HepG2 (cell line): ENCODE results near the gene RB1. TPM values are rescaled to one million over a fixed set of nuclear protein-coding genes. Genes with fewer than 3 reads are reported as not detected.

Experiments
- CEBPG ChIP-seq: IDR thresholded peaks from 2 replicates; pipeline ENCODE4 v1.6.1; 2016
- CSRNP2 ChIP-seq: sonication (generic); formaldehyde crosslinking; conservative IDR thresholded peaks from 2 replicates; pipeline ENCODE4 v1.8.0; 2022; ENCODE audit warnings: low read depth, missing genetic modification reagents
- EP300 ChIP-seq, 3 experiments: sonication (generic) in 1 of 3; formaldehyde crosslinking in 1 of 3; IDR thresholded peaks; 2 replicates each; pipeline versions ENCODE4 v1.5.1 to v1.6.1; 2011 to 2020; ENCODE audit warnings: low read depth in 2 of 3, low read length in 2 of 3, borderline replicate concordance in 1 of 3, improper control_type of control experiment in 1 of 3, mild to moderate bottlenecking in 1 of 3, missing genetic modification reagents in 1 of 3, moderate library complexity in 1 of 3
- GTF2F1 ChIP-seq: fragments of 150-350 bp; IDR thresholded peaks from 2 replicates; pipeline ENCODE4 v1.6.1; 2014; ENCODE audit warnings: low read length
- KDM5B ChIP-seq: sonication (generic); formaldehyde crosslinking; IDR thresholded peaks from 2 replicates; pipeline ENCODE4 v1.4.0; 2020; ENCODE audit warnings: missing genetic modification reagents, mild to moderate bottlenecking, borderline replicate concordance
- MAX ChIP-seq: IDR thresholded peaks from 2 replicates; pipeline ENCODE4 v1.6.1; 2012; ENCODE audit warnings: inconsistent platforms
- NR2F6 ChIP-seq, 2 experiments: IDR thresholded peaks; 2 replicates each; pipeline ENCODE4 v1.6.1; 2016; ENCODE audit warnings: antibody characterized with exemption in 1 of 2, mild to moderate bottlenecking in 1 of 2
- SNAI1 ChIP-seq: sonication (generic); formaldehyde crosslinking; IDR thresholded peaks from 2 replicates; pipeline ENCODE4 v1.5.0; 2020; ENCODE audit warnings: mild to moderate bottlenecking, missing genetic modification reagents, borderline replicate concordance
- SOX6 ChIP-seq, 2 experiments: fragments of 450-650 bp in 1 of 2; sonication (generic) in 1 of 2; formaldehyde crosslinking in 1 of 2; IDR thresholded peaks; 2 replicates each; pipeline versions ENCODE4 v1.4.0 to v1.6.1; 2017 to 2020; ENCODE audit warnings: antibody characterized with exemption in 1 of 2, mild to moderate bottlenecking in 1 of 2, missing genetic modification reagents in 1 of 2
- WIZ ChIP-seq: sonication (generic); formaldehyde crosslinking; IDR thresholded peaks from 2 replicates; pipeline ENCODE4 v1.5.1; 2020; ENCODE audit warnings: mild to moderate bottlenecking, missing genetic modification reagents
- ZBTB1 ChIP-seq: sonication (generic); formaldehyde crosslinking; IDR thresholded peaks from 2 replicates; pipeline ENCODE4 v1.4.0; 2020; ENCODE audit warnings: missing genetic modification reagents, borderline replicate concordance
- ZFAT ChIP-seq: sonication (generic); formaldehyde crosslinking; conservative IDR thresholded peaks from 2 replicates; pipeline ENCODE4 v1.8.1; 2023; ENCODE audit warnings: missing genetic modification reagents, inconsistent platforms
- ZNF30 ChIP-seq: sonication (generic); formaldehyde crosslinking; IDR thresholded peaks from 2 replicates; pipeline ENCODE4 v1.5.0; 2020; ENCODE audit warnings: mild to moderate bottlenecking, missing genetic modification reagents
- ZNF414 ChIP-seq: sonication (generic); formaldehyde crosslinking; IDR thresholded peaks from 2 replicates; pipeline ENCODE4 v1.5.0; 2020; ENCODE audit warnings: missing genetic modification reagents
- ZNF431 ChIP-seq: sonication (generic); formaldehyde crosslinking; IDR thresholded peaks from 2 replicates; pipeline ENCODE4 v1.9.0; 2022; ENCODE audit warnings: missing genetic modification reagents, low read depth, mild to moderate bottlenecking, borderline replicate concordance
- ZNF460 ChIP-seq: sonication (generic); formaldehyde crosslinking; IDR thresholded peaks from 2 replicates; pipeline ENCODE4 v1.5.1; 2020; ENCODE audit warnings: missing genetic modification reagents, mild to moderate bottlenecking, borderline replicate concordance
- ZNF512 ChIP-seq: sonication (generic); formaldehyde crosslinking; IDR thresholded peaks from 2 replicates; pipeline ENCODE4 v1.4.0; 2020; ENCODE audit warnings: mild to moderate bottlenecking, missing genetic modification reagents
- ZNF572 ChIP-seq: sonication (generic); formaldehyde crosslinking; IDR thresholded peaks from 2 replicates; pipeline ENCODE4 v1.5.1; 2020; ENCODE audit warnings: mild to moderate bottlenecking, missing genetic modification reagents
- ZNF639 ChIP-seq: conservative IDR thresholded peaks from 2 replicates; pipeline ENCODE4 v1.6.1; 2018; ENCODE audit warnings: missing genetic modification reagents
- ZSCAN22 ChIP-seq: sonication (generic); formaldehyde crosslinking; IDR thresholded peaks from 2 replicates; pipeline ENCODE4 v1.4.0; 2020; ENCODE audit warnings: mild to moderate bottlenecking, missing genetic modification reagents
- ZSCAN30 ChIP-seq: sonication (generic); formaldehyde crosslinking; IDR thresholded peaks from 2 replicates; pipeline ENCODE4 v1.5.0; 2020; ENCODE audit warnings: mild to moderate bottlenecking, missing genetic modification reagents
- polyA plus RNA-seq, 8 experiments: library from polyadenylated mRNA; depleted of rRNA in 3 of 8; stranded (reverse) in 7 of 8; unstranded in 1 of 8; fragments of >200 nt; fragmentation: Illumina TruSeq in 4 of 8; extraction: Trizol in 4 of 8; gene quantifications; 2 replicates each; pipeline versions ENCODE4 v1.2.1 to v1.2.3, GENCODE V29; 2011 to 2016; ENCODE audit warnings: low read depth in 4 of 8, missing spikeins in 1 of 8, mixed read lengths in 1 of 8; ENCODE audit not compliant: insufficient read depth in 1 of 8
- total RNA-seq, 5 experiments: library from RNA; depleted of rRNA; stranded (reverse); fragments of >200 nt; fragmentation: Illumina TruSeq; extraction: Trizol; gene quantifications; 2 replicates each; pipeline ENCODE4 v1.2.3, GENCODE V29; 2016; ENCODE audit warnings: low read depth in 1 of 5

RB1 gene
- total and polyA plus RNA-seq, 2 of the 13 experiments (the other 11 are each of a cell fraction or from before 2014, with no cell fraction given) = 15.6 to 23.7 TPM

GRCh38 chr13:48431431-48431830 is 127.9 kb downstream of the RB1 start (continued):
- TF ChIP-seq SNAI1 (CRISPR knock-in tag) = no peak
- no peak for TF ChIP-seq ZBTB1 (CRISPR knock-in tag)
- TF ChIP-seq ZNF639 (CRISPR knock-in tag) = no peak
- no peak for TF ChIP-seq GTF2F1
- TF ChIP-seq ZFAT (CRISPR knock-in tag) = no peak
- no peak for TF ChIP-seq CSRNP2 (CRISPR knock-in tag)
- TF ChIP-seq ZNF414 (CRISPR knock-in tag) = no peak
- TF ChIP-seq ZNF460 (CRISPR knock-in tag) = no peak
- TF ChIP-seq MAX = no peak
- no peak for TF ChIP-seq ZNF572 (CRISPR knock-in tag)
- TF ChIP-seq KDM5B (CRISPR knock-in tag) = no peak
- TF ChIP-seq ZNF30 (CRISPR knock-in tag) = no peak
- no peak for TF ChIP-seq ZSCAN30
- peak; percentile 16; the same call in 1 of the 2 replicates for TF ChIP-seq NR2F6 (IDR thresholded peaks at IDR 0.05)
- no peak for TF ChIP-seq NR2F6 (CRISPR knock-in tag; IDR thresholded peaks at IDR 0.05)
- TF ChIP-seq ZSCAN22 (CRISPR knock-in tag) = no peak
- no peak for TF ChIP-seq ZNF512 (CRISPR knock-in tag)
- no peak for TF ChIP-seq ZNF431 (CRISPR knock-in tag)
- no peak for TF ChIP-seq WIZ (CRISPR knock-in tag)
- TF ChIP-seq SOX6 (IDR thresholded peaks at IDR 0.05) = no peak
- TF ChIP-seq SOX6 (CRISPR knock-in tag; IDR thresholded peaks at IDR 0.05) = peak; percentile 43; the same call in 1 of the 2 replicates
- TF ChIP-seq CEBPG (CRISPR knock-in tag) = no peak
- TF ChIP-seq EP300 (IDR thresholded peaks at IDR 0.05; ENCODE audit: low read depth in 2 of 2, low read length in 2 of 2) = peak in 1 of 2 experiments; percentile 57; a peak in 2 of 4 replicates
- no peak for TF ChIP-seq EP300 (CRISPR knock-in tag; IDR thresholded peaks at IDR 0.05; ENCODE audit: borderline replicate concordance)
